GM23338 (cell line): ENCODE measurements around the gene EIF4A3. TPM values are rescaled to one million over a fixed set of nuclear protein-coding genes. Genes with fewer than 3 reads are reported as not detected.

Experiments used
- ATAC-seq: fragments of 200-7000 bp; cut with Tn5 transposase; 3 replicates; pipeline ENCODE4 v1.9.1; 2020
- DNase-seq: peaks from one replicate; pipeline ENCODE4 v3.0.0-alpha.2; 2015; ENCODE audit warnings: low spot score
- H2AFZ ChIP-seq: fragments of 200-600 bp; sonication (generic); 2 replicates; pipeline ENCODE4 v1.8.0; 2016; ENCODE audit warnings: antibody characterized with exemption, mild to moderate bottlenecking, moderate library complexity
- H3F3A ChIP-seq: fragments of 200-600 bp; sonication (generic); replicated peaks from 2 replicates; pipeline ENCODE4 v1.8.0; 2017; ENCODE audit warnings: antibody characterized with exemption, mixed run types, low read depth
- H3K27ac ChIP-seq: fragments of 200-600 bp; sonication (generic); 2 replicates; pipeline ENCODE4 v1.6.1; 2016; ENCODE audit warnings: low read depth
- H3K27me3 ChIP-seq: fragments of 200-600 bp; sonication (generic); 2 replicates; pipeline ENCODE4 v1.8.0; 2016; ENCODE audit warnings: mild to moderate bottlenecking, mixed run types, moderate library complexity; ENCODE audit not compliant: insufficient read depth
- H3K36me3 ChIP-seq: fragments of 200-600 bp; sonication (generic); 2 replicates; pipeline ENCODE4 v1.8.0; 2016; ENCODE audit warnings: mild to moderate bottlenecking; ENCODE audit not compliant: insufficient read depth
- H3K4me1 ChIP-seq: fragments of 200-600 bp; sonication (generic); 2 replicates; pipeline ENCODE4 v1.8.0; 2016; ENCODE audit warnings: mild to moderate bottlenecking, moderate library complexity; ENCODE audit not compliant: insufficient read depth
- H3K4me2 ChIP-seq: fragments of 200-600 bp; sonication (generic); 2 replicates; pipeline ENCODE4 v1.7.1; 2017; ENCODE audit warnings: mixed run types
- H3K4me3 ChIP-seq: fragments of 200-600 bp; sonication (generic); 2 replicates; pipeline ENCODE4 v1.6.1; 2016; ENCODE audit warnings: mixed run types
- H3K79me2 ChIP-seq: fragments of 200-600 bp; sonication (generic); replicated peaks from 2 replicates; pipeline ENCODE4 v1.8.0; 2017; ENCODE audit warnings: mild to moderate bottlenecking; ENCODE audit not compliant: insufficient read depth
- H3K9me2 ChIP-seq: fragments of 200-600 bp; sonication (generic); 2 replicates; pipeline ENCODE4 v1.8.0; 2017; ENCODE audit not compliant: insufficient read depth
- H4K20me1 ChIP-seq: fragments of 200-600 bp; sonication (generic); replicated peaks from 2 replicates; pipeline ENCODE4 v1.8.0; 2017; ENCODE audit warnings: mild to moderate bottlenecking; ENCODE audit not compliant: insufficient read depth
- H3K27ac Mint-ChIP-seq: 2 replicates; pipeline ENCODE4 v1.8.0; 2020; ENCODE audit warnings: inconsistent platforms, mild to moderate bottlenecking, moderate library complexity, mixed read lengths
- H3K27me3 Mint-ChIP-seq: 3 replicates; pipeline ENCODE4 v1.8.0; 2022; ENCODE audit warnings: low read depth, mild to moderate bottlenecking, moderate library complexity, mixed read lengths, inconsistent platforms; ENCODE audit not compliant: insufficient read depth, poor library complexity
- H3K36me3 Mint-ChIP-seq: 3 replicates; pipeline ENCODE4 v1.8.0; 2021; ENCODE audit warnings: low read depth, mild to moderate bottlenecking, inconsistent platforms, moderate library complexity, mixed read lengths
- H3K4me1 Mint-ChIP-seq: 3 replicates; pipeline ENCODE4 v1.8.0; 2020; ENCODE audit warnings: mild to moderate bottlenecking, inconsistent platforms, mixed read lengths
- H3K4me3 Mint-ChIP-seq: 3 replicates; pipeline ENCODE4 v1.8.0; 2021; ENCODE audit warnings: moderate library complexity, mild to moderate bottlenecking, inconsistent platforms, mixed read lengths
- H3K9me3 Mint-ChIP-seq: 3 replicates; pipeline ENCODE4 v1.8.0; 2020; ENCODE audit warnings: moderate library complexity, mild to moderate bottlenecking, inconsistent platforms, mixed read lengths
- CREB1 ChIP-seq: fragments of 250-450 bp; sonication (Bioruptor Pico); IDR thresholded peaks from 2 replicates; pipeline ENCODE4 v1.5.0; 2020; ENCODE audit warnings: low read depth, mild to moderate bottlenecking, moderate library complexity
- EZH2phosphoT487 ChIP-seq: fragments of 200-600 bp; sonication (generic); IDR thresholded peaks from one replicate; pipeline ENCODE4 v1.8.1; 2018; ENCODE audit warnings: antibody characterized with exemption; ENCODE audit not compliant: unreplicated experiment
- JUNB ChIP-seq: IDR thresholded peaks from one replicate; pipeline ENCODE4 v1.6.1; 2016; ENCODE audit warnings: antibody characterized with exemption; ENCODE audit not compliant: unreplicated experiment
- NANOG ChIP-seq: IDR thresholded peaks from 2 replicates; pipeline ENCODE4 v1.6.1; 2016; ENCODE audit warnings: antibody characterized with exemption, borderline replicate concordance
- POLR2AphosphoS5 ChIP-seq: IDR thresholded peaks from 2 replicates; pipeline ENCODE4 v1.6.1; 2016; ENCODE audit warnings: antibody characterized with exemption, low read depth
- ZNF114 ChIP-seq: fragments of 250-450 bp; sonication (Bioruptor Pico); IDR thresholded peaks from 2 replicates; pipeline ENCODE4 v1.5.0; 2020; ENCODE audit warnings: mild to moderate bottlenecking, moderate library complexity
- polyA plus RNA-seq: library from polyadenylated mRNA; unstranded; fragments of >200 nt; fragmentation: Nextera tagmentation; extraction: Ambion mirVana; gene quantifications from 2 replicates; pipeline ENCODE4 v1.2.1, GENCODE V29; 2016
- total RNA-seq: library from RNA; depleted of rRNA; stranded (reverse); fragments of >200 nt; shearing (Covaris generic); gene quantifications from 2 replicates; pipeline ENCODE4 v1.2.3, GENCODE V29; 2014
- TF ChIP-seq, protein P1 (sequence below): IDR thresholded peaks from 2 replicates; pipeline ENCODE4 v1.6.1; 2016; ENCODE audit warnings: antibody characterized with exemption
- TF ChIP-seq, protein P2 (sequence below): fragments of 250-450 bp; sonication (Bioruptor Pico); IDR thresholded peaks from 2 replicates; pipeline ENCODE4 v1.5.0; 2020; ENCODE audit warnings: mild to moderate bottlenecking, moderate library complexity
- TF ChIP-seq, protein P3 (sequence below): IDR thresholded peaks from one replicate; pipeline ENCODE4 v1.6.1; 2018; ENCODE audit warnings: antibody characterized with exemption; ENCODE audit not compliant: unreplicated experiment

The EIF4A3 gene
- total and polyA plus RNA-seq, 2 experiments from 2014 or later, result 146 to 156 TPM

DNA sequence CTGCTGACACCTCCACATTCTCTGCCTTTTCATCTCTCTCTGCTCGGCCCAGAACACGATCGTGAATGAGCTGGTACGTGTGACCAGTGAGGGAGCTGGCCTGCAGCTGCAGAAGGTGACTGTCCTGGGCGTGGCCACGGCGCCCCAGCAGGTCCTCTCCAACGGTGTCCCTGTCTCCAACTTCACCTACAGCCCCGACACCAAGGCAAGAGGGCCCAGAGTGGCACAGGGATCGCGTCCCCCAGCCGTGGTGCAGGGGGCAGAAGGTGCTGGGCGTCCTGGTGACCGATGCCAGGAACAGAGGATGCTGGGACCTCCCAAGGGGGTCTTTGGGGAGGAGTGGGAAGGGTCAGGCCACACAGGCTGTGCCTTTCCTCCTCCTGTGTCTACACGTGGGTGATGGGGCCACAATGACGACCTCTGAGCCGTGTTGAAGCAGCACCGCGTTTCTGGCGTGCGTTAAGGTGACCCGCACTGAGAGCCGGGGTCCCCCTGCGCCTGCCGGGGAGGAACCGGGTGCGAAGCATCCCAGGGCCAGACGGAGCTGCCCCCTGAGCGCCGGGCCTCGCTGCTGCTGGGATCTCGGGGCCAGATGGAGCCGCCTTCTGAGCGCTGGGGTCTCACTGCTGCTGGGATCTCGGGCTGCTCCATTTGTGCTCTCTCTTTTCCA lies 28.2 kb downstream of the EIF4A3 start:
- H3K4me3 Mint-ChIP-seq, result no peak overlapping the region
- no peak for ATAC-seq

More for the DNA sequence above, 28.2 kb downstream of the EIF4A3 start:
- Mint-ChIP-seq H3K36me3 (peaks cover 23% of the 10 kb centered on the region; the same call in 2 of the 3 replicates), H3K27me3 (peaks cover 11% of the 10 kb centered on the region), H3K9me3 (no peaks in the 10 kb centered on the region; the same call in 2 of the 3 replicates), H3K27ac (no peak overlapping the region), H3K4me1 (peaks cover 5% of the 10 kb centered on the region; the same call in 2 of the 3 replicates)
- no peaks in the 10 kb centered on the region for H3K27me3 ChIP-seq
- H3K36me3 ChIP-seq, result no peaks in the 10 kb centered on the region; the same call in 1 of the 2 replicates
- H3K4me1 ChIP-seq, result peaks cover 2% of the 10 kb centered on the region; the same call in 1 of the 2 replicates
- no peaks in the 10 kb centered on the region for H3K9me2 ChIP-seq
- no peak overlapping the region for H3K27ac ChIP-seq
- no peaks in the 10 kb centered on the region for H3K79me2 ChIP-seq
- no peak overlapping the region for H3K4me3 ChIP-seq
- DNase-seq, result no peak
- H3F3A ChIP-seq, result peaks cover 7% of the 10 kb centered on the region; the same call in 1 of the 2 replicates
- H3K4me2 ChIP-seq, result no peak overlapping the region
- TF ChIP-seq, protein P1, sequence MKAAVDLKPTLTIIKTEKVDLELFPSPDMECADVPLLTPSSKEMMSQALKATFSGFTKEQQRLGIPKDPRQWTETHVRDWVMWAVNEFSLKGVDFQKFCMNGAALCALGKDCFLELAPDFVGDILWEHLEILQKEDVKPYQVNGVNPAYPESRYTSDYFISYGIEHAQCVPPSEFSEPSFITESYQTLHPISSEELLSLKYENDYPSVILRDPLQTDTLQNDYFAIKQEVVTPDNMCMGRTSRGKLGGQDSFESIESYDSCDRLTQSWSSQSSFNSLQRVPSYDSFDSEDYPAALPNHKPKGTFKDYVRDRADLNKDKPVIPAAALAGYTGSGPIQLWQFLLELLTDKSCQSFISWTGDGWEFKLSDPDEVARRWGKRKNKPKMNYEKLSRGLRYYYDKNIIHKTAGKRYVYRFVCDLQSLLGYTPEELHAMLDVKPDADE, result no peak
- TF ChIP-seq POLR2AphosphoS5, result no peak
- TF ChIP-seq, protein P2, sequence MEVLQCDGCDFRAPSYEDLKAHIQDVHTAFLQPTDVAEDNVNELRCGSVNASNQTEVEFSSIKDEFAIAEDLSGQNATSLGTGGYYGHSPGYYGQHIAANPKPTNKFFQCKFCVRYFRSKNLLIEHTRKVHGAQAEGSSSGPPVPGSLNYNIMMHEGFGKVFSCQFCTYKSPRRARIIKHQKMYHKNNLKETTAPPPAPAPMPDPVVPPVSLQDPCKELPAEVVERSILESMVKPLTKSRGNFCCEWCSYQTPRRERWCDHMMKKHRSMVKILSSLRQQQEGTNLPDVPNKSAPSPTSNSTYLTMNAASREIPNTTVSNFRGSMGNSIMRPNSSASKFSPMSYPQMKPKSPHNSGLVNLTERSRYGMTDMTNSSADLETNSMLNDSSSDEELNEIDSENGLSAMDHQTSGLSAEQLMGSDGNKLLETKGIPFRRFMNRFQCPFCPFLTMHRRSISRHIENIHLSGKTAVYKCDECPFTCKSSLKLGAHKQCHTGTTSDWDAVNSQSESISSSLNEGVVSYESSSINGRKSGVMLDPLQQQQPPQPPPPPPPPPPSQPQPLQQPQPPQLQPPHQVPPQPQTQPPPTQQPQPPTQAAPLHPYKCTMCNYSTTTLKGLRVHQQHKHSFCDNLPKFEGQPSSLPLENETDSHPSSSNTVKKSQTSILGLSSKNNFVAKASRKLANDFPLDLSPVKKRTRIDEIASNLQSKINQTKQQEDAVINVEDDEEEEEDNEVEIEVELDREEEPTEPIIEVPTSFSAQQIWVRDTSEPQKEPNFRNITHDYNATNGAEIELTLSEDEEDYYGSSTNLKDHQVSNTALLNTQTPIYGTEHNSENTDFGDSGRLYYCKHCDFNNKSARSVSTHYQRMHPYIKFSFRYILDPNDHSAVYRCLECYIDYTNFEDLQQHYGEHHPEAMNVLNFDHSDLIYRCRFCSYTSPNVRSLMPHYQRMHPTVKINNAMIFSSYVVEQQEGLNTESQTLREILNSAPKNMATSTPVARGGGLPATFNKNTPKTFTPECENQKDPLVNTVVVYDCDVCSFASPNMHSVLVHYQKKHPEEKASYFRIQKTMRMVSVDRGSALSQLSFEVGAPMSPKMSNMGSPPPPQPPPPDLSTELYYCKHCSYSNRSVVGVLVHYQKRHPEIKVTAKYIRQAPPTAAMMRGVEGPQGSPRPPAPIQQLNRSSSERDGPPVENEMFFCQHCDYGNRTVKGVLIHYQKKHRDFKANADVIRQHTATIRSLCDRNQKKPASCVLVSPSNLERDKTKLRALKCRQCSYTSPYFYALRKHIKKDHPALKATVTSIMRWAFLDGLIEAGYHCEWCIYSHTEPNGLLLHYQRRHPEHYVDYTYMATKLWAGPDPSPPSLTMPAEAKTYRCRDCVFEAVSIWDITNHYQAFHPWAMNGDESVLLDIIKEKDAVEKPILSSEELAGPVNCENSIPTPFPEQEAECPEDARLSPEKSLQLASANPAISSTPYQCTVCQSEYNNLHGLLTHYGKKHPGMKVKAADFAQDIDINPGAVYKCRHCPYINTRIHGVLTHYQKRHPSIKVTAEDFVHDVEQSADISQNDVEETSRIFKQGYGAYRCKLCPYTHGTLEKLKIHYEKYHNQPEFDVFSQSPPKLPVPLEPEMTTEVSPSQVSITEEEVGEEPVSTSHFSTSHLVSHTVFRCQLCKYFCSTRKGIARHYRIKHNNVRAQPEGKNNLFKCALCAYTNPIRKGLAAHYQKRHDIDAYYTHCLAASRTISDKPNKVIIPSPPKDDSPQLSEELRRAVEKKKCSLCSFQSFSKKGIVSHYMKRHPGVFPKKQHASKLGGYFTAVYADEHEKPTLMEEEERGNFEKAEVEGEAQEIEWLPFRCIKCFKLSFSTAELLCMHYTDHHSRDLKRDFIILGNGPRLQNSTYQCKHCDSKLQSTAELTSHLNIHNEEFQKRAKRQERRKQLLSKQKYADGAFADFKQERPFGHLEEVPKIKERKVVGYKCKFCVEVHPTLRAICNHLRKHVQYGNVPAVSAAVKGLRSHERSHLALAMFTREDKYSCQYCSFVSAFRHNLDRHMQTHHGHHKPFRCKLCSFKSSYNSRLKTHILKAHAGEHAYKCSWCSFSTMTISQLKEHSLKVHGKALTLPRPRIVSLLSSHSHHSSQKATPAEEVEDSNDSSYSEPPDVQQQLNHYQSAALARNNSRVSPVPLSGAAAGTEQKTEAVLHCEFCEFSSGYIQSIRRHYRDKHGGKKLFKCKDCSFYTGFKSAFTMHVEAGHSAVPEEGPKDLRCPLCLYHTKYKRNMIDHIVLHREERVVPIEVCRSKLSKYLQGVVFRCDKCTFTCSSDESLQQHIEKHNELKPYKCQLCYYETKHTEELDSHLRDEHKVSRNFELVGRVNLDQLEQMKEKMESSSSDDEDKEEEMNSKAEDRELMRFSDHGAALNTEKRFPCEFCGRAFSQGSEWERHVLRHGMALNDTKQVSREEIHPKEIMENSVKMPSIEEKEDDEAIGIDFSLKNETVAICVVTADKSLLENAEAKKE, result no peak
- TF ChIP-seq NANOG, result no peak
- no peak for TF ChIP-seq CREB1 (CRISPR knock-in tag)
- TF ChIP-seq, protein P3, sequence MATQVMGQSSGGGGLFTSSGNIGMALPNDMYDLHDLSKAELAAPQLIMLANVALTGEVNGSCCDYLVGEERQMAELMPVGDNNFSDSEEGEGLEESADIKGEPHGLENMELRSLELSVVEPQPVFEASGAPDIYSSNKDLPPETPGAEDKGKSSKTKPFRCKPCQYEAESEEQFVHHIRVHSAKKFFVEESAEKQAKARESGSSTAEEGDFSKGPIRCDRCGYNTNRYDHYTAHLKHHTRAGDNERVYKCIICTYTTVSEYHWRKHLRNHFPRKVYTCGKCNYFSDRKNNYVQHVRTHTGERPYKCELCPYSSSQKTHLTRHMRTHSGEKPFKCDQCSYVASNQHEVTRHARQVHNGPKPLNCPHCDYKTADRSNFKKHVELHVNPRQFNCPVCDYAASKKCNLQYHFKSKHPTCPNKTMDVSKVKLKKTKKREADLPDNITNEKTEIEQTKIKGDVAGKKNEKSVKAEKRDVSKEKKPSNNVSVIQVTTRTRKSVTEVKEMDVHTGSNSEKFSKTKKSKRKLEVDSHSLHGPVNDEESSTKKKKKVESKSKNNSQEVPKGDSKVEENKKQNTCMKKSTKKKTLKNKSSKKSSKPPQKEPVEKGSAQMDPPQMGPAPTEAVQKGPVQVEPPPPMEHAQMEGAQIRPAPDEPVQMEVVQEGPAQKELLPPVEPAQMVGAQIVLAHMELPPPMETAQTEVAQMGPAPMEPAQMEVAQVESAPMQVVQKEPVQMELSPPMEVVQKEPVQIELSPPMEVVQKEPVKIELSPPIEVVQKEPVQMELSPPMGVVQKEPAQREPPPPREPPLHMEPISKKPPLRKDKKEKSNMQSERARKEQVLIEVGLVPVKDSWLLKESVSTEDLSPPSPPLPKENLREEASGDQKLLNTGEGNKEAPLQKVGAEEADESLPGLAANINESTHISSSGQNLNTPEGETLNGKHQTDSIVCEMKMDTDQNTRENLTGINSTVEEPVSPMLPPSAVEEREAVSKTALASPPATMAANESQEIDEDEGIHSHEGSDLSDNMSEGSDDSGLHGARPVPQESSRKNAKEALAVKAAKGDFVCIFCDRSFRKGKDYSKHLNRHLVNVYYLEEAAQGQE, result no peak
- TF ChIP-seq JUNB, result no peak
- TF ChIP-seq EZH2phosphoT487, result no peak
- TF ChIP-seq ZNF114 (CRISPR knock-in tag), result no peak
- H2AFZ ChIP-seq, result no peak overlapping the region
- H4K20me1 ChIP-seq, result no peaks in the 10 kb centered on the region
